8988T (cell line): ENCODE measurements around the gene IL3.

ENCODE experiments used
- DNase-seq: peaks from one replicate; pipeline ENCODE4 v3.0.0; 2011

IL3 gene

GRCh38 chr5:132073231-132074013 lies 13.0 kb downstream of the IL3 start, which contains the start of gene CSF2:
Gene CSF2, plus strand, starts transcription at chr5:132073789. Its CDS starts 35 bp downstream, at chr5:132073824.
- DNase-seq = peak; percentile 49

- DNase-seq = no peak
Observed at GRCh38 chr5:132074091-132074771, 13.8 kb downstream of the IL3 start.

DNA sequence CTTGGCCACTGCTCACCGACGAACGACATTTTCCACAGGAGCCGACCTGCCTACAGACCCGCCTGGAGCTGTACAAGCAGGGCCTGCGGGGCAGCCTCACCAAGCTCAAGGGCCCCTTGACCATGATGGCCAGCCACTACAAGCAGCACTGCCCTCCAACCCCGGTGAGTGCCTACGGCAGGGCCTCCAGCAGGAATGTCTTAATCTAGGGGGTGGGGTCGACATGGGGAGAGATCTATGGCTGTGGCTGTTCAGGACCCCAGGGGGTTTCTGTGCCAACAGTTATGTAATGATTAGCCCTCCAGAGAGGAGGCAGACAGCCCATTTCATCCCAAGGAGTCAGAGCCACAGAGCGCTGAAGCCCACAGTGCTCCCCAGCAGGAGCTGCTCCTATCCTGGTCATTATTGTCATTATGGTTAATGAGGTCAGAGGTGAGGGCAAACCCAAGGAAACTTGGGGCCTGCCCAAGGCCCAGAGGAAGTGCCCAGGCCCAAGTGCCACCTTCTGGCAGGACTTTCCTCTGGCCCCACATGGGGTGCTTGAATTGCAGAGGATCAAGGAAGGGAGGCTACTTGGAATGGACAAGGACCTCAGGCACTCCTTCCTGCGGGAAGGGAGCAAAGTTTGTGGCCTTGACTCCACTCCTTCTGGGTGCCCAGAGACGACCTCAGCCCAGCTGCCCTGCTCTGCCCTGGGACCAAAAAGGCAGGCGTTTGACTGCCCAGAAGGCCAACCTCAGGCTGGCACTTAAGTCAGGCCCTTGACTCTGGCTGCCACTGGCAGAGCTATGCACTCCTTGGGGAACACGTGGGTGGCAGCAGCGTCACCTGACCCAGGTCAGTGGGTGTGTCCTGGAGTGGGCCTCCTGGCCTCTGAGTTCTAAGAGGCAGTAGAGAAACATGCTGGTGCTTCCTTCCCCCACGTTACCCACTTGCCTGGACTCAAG lies 14.6 kb downstream of the IL3 start:
- no peak for DNase-seq

GRCh38 chr5:132075719-132076077 lies 15.2 kb downstream of the IL3 start:
- DNase-seq = no peak

DNA sequence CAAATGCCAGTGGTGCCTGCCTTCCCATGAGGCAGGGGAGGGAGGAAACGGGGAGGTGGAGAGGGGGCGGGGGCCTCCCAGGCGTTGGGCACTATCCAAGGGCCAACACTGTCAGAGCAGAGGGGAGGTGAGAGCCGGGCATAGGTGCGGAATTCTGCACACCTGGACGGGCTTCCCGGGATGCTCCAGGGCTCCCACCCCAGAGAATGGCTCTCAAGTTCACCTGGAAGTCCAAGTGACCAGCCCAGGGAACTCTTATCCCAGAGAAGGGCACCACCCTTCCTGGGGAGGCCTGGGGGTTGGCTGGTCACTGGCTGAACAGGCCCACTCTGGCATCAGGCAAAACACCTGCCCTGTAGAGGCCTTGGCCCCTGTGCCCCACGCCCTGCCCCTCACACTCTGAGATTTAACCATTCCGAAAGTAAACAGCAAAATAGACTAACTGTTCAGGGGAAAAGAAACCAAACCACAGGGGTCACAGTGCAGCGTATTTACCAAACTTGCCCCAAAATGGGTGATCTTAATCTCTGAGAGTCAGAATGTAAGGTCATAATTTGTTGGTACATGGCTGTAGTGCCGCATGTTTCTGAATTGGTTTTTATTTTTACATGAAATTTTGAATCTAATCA lies 15.9 kb downstream of the IL3 start:
- DNase-seq = no peak

GRCh38 chr5:132076983-132077382 lies 16.5 kb downstream of the IL3 start:
- DNase-seq = no peak

GRCh38 chr5:132079081-132079480 lies 18.6 kb downstream of the IL3 start:
- DNase-seq = no peak

DNA sequence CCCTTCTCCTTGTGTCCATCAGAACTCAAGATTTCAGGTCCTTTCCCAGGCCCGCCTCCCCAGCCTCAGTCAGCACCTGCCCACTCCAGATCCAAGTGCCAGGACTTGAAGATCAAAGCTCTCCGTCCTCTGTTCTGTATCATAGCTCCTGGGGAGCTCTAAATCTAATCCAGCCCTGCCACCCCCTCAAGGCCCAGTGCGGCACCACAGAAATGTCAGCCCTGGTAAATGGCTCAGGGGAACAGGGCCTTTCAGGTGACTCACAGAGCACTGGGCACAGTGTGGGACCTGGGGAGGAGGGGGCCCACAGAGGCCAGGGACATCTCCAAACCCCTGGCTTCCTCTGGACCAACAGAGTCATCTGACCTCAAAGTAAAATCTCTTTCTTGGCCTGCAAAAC lies 19.2 kb downstream of the IL3 start:
- no peak for DNase-seq

DNA sequence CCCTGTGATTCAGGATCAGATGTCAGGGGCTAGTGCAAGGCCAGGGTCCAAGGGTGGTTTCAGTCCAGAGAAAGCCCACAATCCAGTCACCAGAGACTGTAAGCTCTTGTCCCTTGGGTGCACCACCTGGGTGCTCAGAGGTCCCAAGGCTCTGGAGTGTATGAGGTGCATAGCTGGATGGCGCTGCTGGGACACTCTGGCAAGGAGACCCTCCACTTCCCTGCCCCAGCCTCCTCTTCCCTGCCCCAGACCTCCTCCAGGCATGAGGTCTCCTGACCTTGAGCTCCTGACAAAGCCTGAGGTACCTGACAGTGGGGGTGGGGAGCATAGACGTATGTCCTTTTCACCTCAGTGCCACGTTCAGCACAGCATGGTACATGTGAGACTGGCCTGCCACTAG lies 20.1 kb downstream of the IL3 start:
- DNase-seq = no peak

GRCh38 chr5:132081458-132081857 lies 21.0 kb downstream of the IL3 start:
- no peak for DNase-seq

DNA sequence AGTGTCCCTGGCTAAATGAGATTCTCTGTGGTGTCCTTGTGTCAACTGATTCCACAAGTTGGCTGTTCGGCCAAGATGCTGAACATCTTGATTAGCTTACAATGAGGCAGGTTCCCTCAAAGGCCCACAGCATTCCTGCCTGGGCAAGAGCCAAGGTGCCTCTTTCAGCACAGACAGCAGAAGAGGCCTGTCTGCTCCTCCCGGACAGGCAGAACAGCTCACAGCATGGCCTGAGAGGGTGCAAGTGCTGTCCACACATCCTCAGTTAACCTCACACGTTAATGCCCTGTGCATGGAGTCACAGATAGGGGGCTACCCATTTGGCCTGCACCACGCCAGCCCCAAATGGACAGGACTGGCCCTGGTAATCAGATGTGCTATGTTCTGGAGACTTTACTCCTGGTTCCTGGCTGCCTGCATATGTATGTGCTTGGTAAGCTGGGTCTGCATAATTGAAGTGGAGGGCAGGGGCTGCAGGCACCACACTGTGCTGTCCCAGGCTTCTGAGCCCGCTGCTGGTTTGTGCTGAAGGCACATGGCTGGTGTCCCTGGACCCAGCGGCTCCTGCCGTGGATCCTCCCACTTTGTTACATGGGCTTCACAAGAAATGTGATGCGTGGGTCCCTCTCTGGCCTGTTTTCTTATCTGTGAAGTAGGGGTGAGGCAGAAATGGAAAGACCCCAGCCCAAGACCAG lies 22.0 kb downstream of the IL3 start:
- DNase-seq = no peak

- no peak for DNase-seq
Observed at GRCh38 chr5:132083071-132083678, 22.7 kb downstream of the IL3 start.

DNA sequence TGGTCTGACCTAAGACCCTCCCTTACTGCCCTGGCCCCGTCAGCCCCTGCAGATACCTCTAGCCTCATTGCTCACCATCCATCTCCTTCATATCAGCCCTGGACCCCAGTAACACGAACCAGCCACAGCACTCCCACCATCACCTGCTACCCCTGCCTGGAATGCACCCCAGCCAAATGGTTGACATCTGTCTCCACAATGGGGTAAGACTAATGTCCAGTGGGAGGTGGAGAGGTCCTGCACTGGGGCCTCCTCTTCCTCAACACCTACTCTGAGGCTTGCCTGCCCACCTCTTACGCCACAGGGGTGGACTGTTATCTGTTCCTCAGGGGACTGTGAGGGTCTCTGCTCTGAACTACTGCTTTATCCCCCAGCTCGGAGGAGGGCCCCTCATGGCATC lies 25.2 kb downstream of the IL3 start:
- DNase-seq = no peak

DNA sequence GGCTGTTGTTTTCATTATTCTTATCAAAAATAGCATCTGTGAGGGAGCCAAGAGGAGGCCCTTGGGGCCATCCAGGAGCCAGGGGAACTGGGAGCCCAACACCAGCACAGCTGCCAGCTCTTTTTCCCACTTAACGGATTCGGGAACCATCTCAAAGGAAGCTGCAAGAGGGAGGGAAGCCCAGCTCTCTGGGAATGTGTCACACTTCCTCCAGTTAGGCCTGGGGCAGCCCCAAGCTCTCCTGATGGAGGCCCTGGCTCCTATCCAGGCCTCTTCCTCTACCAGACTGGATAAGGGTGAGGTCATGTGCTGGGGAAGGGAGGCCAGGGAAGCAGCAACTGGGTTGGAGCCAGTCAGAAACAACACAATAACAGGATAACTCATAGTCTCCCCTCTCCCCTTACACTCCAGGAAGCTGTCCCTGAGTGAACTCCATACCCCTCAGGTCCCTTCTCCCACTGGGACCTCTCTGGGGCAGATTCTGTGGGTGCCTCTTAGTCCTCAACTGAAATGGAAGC lies 25.9 kb downstream of the IL3 start:
- DNase-seq = no peak

- no peak for DNase-seq
Observed at GRCh38 chr5:132087176-132087575, 26.7 kb downstream of the IL3 start.

GRCh38 chr5:132087661-132088060 lies 27.2 kb downstream of the IL3 start:
- DNase-seq = no peak

DNA sequence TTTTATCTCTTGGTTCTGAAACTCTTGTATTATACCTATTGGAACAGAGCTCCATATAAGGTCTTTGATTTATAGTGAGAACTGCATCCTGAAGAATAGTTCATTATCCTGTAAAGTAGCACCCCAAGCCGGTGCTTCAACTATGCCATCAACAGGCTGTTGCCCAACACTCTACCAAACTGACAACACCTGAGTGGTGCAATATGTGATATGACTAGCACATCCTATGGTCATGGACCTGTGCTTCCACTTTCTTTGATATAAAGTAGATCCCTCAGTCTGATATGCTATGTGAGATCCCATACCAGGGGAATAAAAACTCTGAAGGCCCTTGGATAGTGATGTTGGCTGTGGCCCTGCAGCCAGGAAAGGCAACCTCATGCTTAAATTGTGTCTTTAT lies 28.9 kb downstream of the IL3 start:
- no peak for DNase-seq

DNA sequence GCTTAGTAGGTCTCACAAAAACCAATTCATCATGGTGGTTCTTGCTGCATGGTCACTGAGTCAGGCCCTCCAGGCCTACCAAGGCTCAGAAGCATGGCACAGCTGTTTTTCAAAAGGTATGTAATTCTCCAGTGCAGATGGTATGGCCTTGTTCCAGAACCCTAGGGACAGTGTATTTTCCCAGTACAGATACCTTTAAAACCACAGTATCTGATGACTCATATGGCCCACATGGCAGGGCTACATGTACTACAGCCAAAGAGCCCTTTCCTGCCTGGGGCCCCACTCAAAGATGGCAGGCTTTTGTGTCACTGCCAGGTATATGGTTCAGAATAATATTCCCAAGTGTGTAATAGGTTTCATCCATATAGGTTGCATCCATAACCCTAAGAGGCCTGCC lies 29.7 kb downstream of the IL3 start:
- DNase-seq = no peak

- no peak for DNase-seq
Observed at GRCh38 chr5:132093271-132093670, 32.8 kb downstream of the IL3 start.

GRCh38 chr5:132094393-132095076 lies 34.1 kb downstream of the IL3 start:
- peak; percentile 49 for DNase-seq

- DNase-seq = no peak
Observed at GRCh38 chr5:132095077-132095410, 34.6 kb downstream of the IL3 start.
